ENCODE results near the gene CABLES1. TPM values are rescaled to one million over a fixed set of nuclear protein-coding genes. Genes with fewer than 3 reads are reported as not detected.

CABLES1 gene
- total and polyA plus RNA-seq, 2 of the 4 experiments (the other 2 are of a cell fraction), result 4.7 to 5.7 TPM

GRCh38 chr18:23156134-23156533 lies 20.8 kb downstream of the CABLES1 start:
- no TSS peak for BruUV-seq (replicated peaks)
- H3K4me2 ChIP-seq (ENCODE audit: low read depth, low read length), result no peak overlapping the region
- H3K4me1 ChIP-seq (ENCODE audit: control insufficient read depth, insufficient read depth, low read length), result peaks cover 9% of the 10 kb centered on the region
- H2BK15ac ChIP-seq (ENCODE audit: low read depth, low read length), result no peak overlapping the region
- H2AFZ ChIP-seq (replicated peaks; ENCODE audit: low read length, poor library complexity), result no peak overlapping the region
- H2AK9ac ChIP-seq (replicated peaks; ENCODE audit: low read depth, low read length, poor library complexity), result no peak overlapping the region
- peak overlapping the region; percentile 29; the same call in 1 of the 2 replicates for H2AK5ac ChIP-seq (ENCODE audit: low read depth, low read length)
- H3K14ac ChIP-seq (replicated peaks; ENCODE audit: low read depth, low read length), result no peak overlapping the region
- H3K9me1 ChIP-seq (ENCODE audit: insufficient read depth, low read length), result peaks cover 21% of the 10 kb centered on the region
- H2BK5ac ChIP-seq (ENCODE audit: low read depth, low read length, poor library complexity, severe bottlenecking), result no peak overlapping the region
- no peak overlapping the region for H4K91ac ChIP-seq (ENCODE audit: insufficient read depth, low read depth, low read length)
- CTCF ChIA-PET, result no interaction called here
- H2BK120ac ChIP-seq (ENCODE audit: low read depth, low read length), result no peak overlapping the region
- no peak overlapping the region for H3K23ac ChIP-seq (ENCODE audit: low read depth, low read length)
- H4K20me1 ChIP-seq (ENCODE audit: insufficient read depth, low read length), result peaks cover 63% of the 10 kb centered on the region
- intact Hi-C loops (cut with micrococcal nuclease) (no loop called here), in situ Hi-C loops (cut with MboI; ENCODE audit: low sequenced_read_pairs) (no loop called here), dilution Hi-C loops (cut with HindIII; ENCODE audit: low sequenced_read_pairs, unreplicated experiment) (no loop called here)
- no peak overlapping the region for H3K56ac ChIP-seq (ENCODE audit: extremely low read depth, insufficient read depth, low read length)
- H3K36me3 ChIP-seq (ENCODE audit: control insufficient read depth, insufficient read depth, low read length), result peaks cover 3% of the 10 kb centered on the region; the same call in 1 of the 2 replicates
- no peak overlapping the region for H4K5ac ChIP-seq (ENCODE audit: low read depth, low read length)
- DNase-seq, result no peak
- H3K18ac ChIP-seq (ENCODE audit: low read depth, low read length), result no peak overlapping the region
- H3K27me3 ChIP-seq (ENCODE audit: control insufficient read depth, insufficient read depth, low read length), result no peaks in the 10 kb centered on the region
- no peaks in the 10 kb centered on the region for H3K9me3 ChIP-seq (ENCODE audit: control insufficient read depth, insufficient read depth, low read length)
- no peak for ATAC-seq (ENCODE audit: low read depth)
- H3K4ac ChIP-seq (ENCODE audit: low read depth, low read length), result no peak overlapping the region
- no CpG with 5 or more reads among the region's 7 CpGs for WGBS, 2 experiments (ENCODE audit: extremely low coverage in 2 of 2, insufficient read length in 1 of 2)
- no peak for TF ChIP-seq RAD21 (IDR thresholded peaks at IDR 0.05; ENCODE audit: low read length)
- no peak for TF ChIP-seq RFX5 (IDR thresholded peaks at IDR 0.05; ENCODE audit: low read depth, low read length)
- no peak for TF ChIP-seq MAZ (IDR thresholded peaks at IDR 0.05; ENCODE audit: borderline replicate concordance, low read depth, low read length)
- no peak for TF ChIP-seq CHD1 (IDR thresholded peaks at IDR 0.05; ENCODE audit: low read depth, low read length)
- TF ChIP-seq SMC3 (IDR thresholded peaks at IDR 0.05; ENCODE audit: low read depth, low read length), result no peak
- TF ChIP-seq POLR2A (IDR thresholded peaks at IDR 0.05; ENCODE audit: low read depth, low read length), result no peak
- no peak for TF ChIP-seq CTCF (conservative IDR thresholded peaks at IDR 0.05; ENCODE audit: low read depth, low read length)
- no peak for TF ChIP-seq RCOR1 (IDR thresholded peaks at IDR 0.05; ENCODE audit: insufficient replicate concordance, low read length)
- TF ChIP-seq CEBPB (IDR thresholded peaks at IDR 0.05; ENCODE audit: low read depth, low read length), result no peak
- TF ChIP-seq, protein P1, sequence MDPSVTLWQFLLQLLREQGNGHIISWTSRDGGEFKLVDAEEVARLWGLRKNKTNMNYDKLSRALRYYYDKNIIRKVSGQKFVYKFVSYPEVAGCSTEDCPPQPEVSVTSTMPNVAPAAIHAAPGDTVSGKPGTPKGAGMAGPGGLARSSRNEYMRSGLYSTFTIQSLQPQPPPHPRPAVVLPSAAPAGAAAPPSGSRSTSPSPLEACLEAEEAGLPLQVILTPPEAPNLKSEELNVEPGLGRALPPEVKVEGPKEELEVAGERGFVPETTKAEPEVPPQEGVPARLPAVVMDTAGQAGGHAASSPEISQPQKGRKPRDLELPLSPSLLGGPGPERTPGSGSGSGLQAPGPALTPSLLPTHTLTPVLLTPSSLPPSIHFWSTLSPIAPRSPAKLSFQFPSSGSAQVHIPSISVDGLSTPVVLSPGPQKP (IDR thresholded peaks at IDR 0.05; ENCODE audit: borderline replicate concordance, low read depth, low read length), result no peak
- TF ChIP-seq BHLHE40 (IDR thresholded peaks at IDR 0.05; ENCODE audit: low read depth, low read length), result no peak
- TF ChIP-seq USF2 (IDR thresholded peaks at IDR 0.05; ENCODE audit: low read depth, low read length), result no peak
- TF ChIP-seq FOS (IDR thresholded peaks at IDR 0.05; ENCODE audit: low read depth, low read length), result no peak
- TF ChIP-seq MXI1 (IDR thresholded peaks at IDR 0.05; ENCODE audit: borderline replicate concordance, low read depth, low read length), result no peak
- TF ChIP-seq MAFK (IDR thresholded peaks at IDR 0.05; ENCODE audit: low read depth, low read length), result no peak
- TF ChIP-seq NFE2L2 (IDR thresholded peaks at IDR 0.05; ENCODE audit: low read depth, low read length), result no peak
- H2BK20ac ChIP-seq (ENCODE audit: low read depth, low read length), result no peak overlapping the region
- no peak overlapping the region for H3K4me3 ChIP-seq (ENCODE audit: insufficient read depth, low read depth, low read length)
- H3K27ac ChIP-seq (ENCODE audit: insufficient read depth, low read length), result no peak overlapping the region
- H3K79me1 ChIP-seq (ENCODE audit: low read depth in 1 of 2, low read length in 2 of 2), result peaks cover 16 to 82% of the 10 kb centered on the region in 2 experiments
- H3K9ac ChIP-seq (ENCODE audit: low read depth, low read length), result no peak overlapping the region
- POLR2A ChIA-PET (ENCODE audit: unreplicated experiment), result no interaction called here
- no peak overlapping the region for H4K8ac ChIP-seq (ENCODE audit: low read depth in 2 of 2, low read length in 2 of 2)
